CD4-positive, alpha-beta memory T cell (primary cell): Measurements from ENCODE around the gene SH3BGRL2. TPM values are rescaled to one million over a fixed set of nuclear protein-coding genes. Genes with fewer than 3 reads are reported as not detected.
"Not testable (repeated sequence)": the region's sequence is repeated elsewhere in the genome, so short reads cannot be mapped to it uniquely, and the experiment has no call there.

Source experiments
- CTCF ChIA-PET: fragments of 350-600 bp; sonication (Branson Sonifier 250); formaldehyde crosslinking; loops from one replicate; lab custom pipeline; 2021; ENCODE audit warnings: inconsistent platforms; ENCODE audit not compliant: partially characterized antibody; lab: Charles Lee
- POLR2A ChIA-PET: fragments of 350-600 bp; sonication (Branson Sonifier 250); formaldehyde crosslinking; loops from one replicate; lab custom pipeline; 2021; ENCODE audit not compliant: partially characterized antibody; lab: Charles Lee
- DNase-seq, 5 donors: peaks; one replicate each; pipeline versions ENCODE4 v3.0.0 to v3.0.0-alpha.2; 2020 to 2022; ENCODE audit warnings: mixed read lengths in 1 of 5
- H3K27ac ChIP-seq: one replicate; pipeline ENCODE4 v1.7.0; 2013; ENCODE audit warnings: low read depth, low read length
- H3K27me3 ChIP-seq: 2 replicates; pipeline ENCODE4 v1.7.0; 2013; ENCODE audit warnings: mild to moderate bottlenecking, low read length, moderate library complexity; ENCODE audit not compliant: insufficient read depth
- H3K36me3 ChIP-seq: 2 replicates; pipeline ENCODE4 v1.7.0; 2013; ENCODE audit warnings: mild to moderate bottlenecking, low read length, moderate library complexity; ENCODE audit not compliant: insufficient read depth
- H3K4me1 ChIP-seq: 2 replicates; pipeline ENCODE4 v1.7.0; 2013; ENCODE audit warnings: mild to moderate bottlenecking, low read length, moderate library complexity; ENCODE audit not compliant: insufficient read depth
- H3K4me3 ChIP-seq, 2 donors: one replicate each; pipeline ENCODE4 v1.7.0; 2013; ENCODE audit warnings: low read length in 2 of 2, mild to moderate bottlenecking in 1 of 2
- H3K9me3 ChIP-seq, 2 donors: one replicate each; pipeline ENCODE4 v1.7.0; 2013; ENCODE audit warnings: low read length in 2 of 2, control low read depth in 1 of 2; ENCODE audit not compliant: control insufficient read depth in 1 of 2
- H3K27ac Mint-ChIP-seq, 7 donors: one replicate each; pipeline ENCODE4 v1.8.0; 2020 to 2021; ENCODE audit warnings: mixed read lengths in 7 of 7, mild to moderate bottlenecking in 6 of 7, inconsistent platforms in 3 of 7, moderate library complexity in 3 of 7
- H3K27me3 Mint-ChIP-seq, 2 donors: one replicate each; pipeline ENCODE4 v1.8.0; 2020 to 2021; ENCODE audit warnings: mixed read lengths in 2 of 2
- H3K36me3 Mint-ChIP-seq, 2 donors: one replicate each; pipeline ENCODE4 v1.8.0; 2020 to 2021; ENCODE audit warnings: mixed read lengths in 2 of 2, inconsistent platforms in 1 of 2, mild to moderate bottlenecking in 1 of 2
- H3K4me1 Mint-ChIP-seq, 4 donors: one replicate each; pipeline ENCODE4 v1.8.0; 2020 to 2021; ENCODE audit warnings: mixed read lengths in 4 of 4, mild to moderate bottlenecking in 1 of 4
- H3K4me3 Mint-ChIP-seq, 8 donors: one replicate each; pipeline ENCODE4 v1.8.0; 2020 to 2021; ENCODE audit warnings: mixed read lengths in 8 of 8, mild to moderate bottlenecking in 7 of 8, moderate library complexity in 6 of 8, inconsistent platforms in 3 of 8
- H3K9me3 Mint-ChIP-seq, 8 donors: one replicate each; pipeline ENCODE4 v1.8.0; 2020 to 2021; ENCODE audit warnings: mixed read lengths in 8 of 8, mild to moderate bottlenecking in 5 of 8, inconsistent platforms in 3 of 8, moderate library complexity in 1 of 8
- intact Hi-C: fragments of 100-400 bp; cut with micrococcal nuclease; formaldehyde crosslinking; loops from one replicate; pipeline ENCODE4 v1.15.1; 2023
- polyA plus RNA-seq, 2 donors: library from polyadenylated mRNA; unstranded; fragments of 300-500 nt; fragmentation: Illumina TruSeq; gene quantifications; one replicate each; pipeline ENCODE4 v1.2.3, GENCODE V29; 2021
- total RNA-seq, 2 experiments: library from RNA; stranded (reverse); gene quantifications; one replicate each; pipeline ENCODE4 v1.2.3, GENCODE V29; 2021

SH3BGRL2 gene
- total and polyA plus RNA-seq, 4 experiments from 2014 or later: 0.07 to 0.50 (median 0.28) TPM

GRCh38 chr6:79647741-79648140, 16.6 kb downstream of the SH3BGRL2 start:
- peaks cover 2 to 13% of the 10 kb centered on the region in 2 donors for H3K27me3 Mint-ChIP-seq
- ChIA-PET POLR2A (interaction anchor here (0.6 kb wide), 1 partner anchor 12 kb away, joined by 3 read pairs; no protein-coding TSS in a partner anchor), CTCF (interaction anchor here (0.8 kb wide), 1 partner anchor 66 kb away, joined by 3 read pairs; no protein-coding TSS in a partner anchor)
- Histone ChIP-seq H3K27me3 (no peaks in the 10 kb centered on the region), H3K4me3 (no peak overlapping the region), H3K36me3 (no peaks in the 10 kb centered on the region), H3K4me1 (no peaks in the 10 kb centered on the region), H3K27ac (no peak overlapping the region), H3K9me3 (no peaks in the 10 kb centered on the region)
- no peak overlapping the region for H3K27ac Mint-ChIP-seq
- intact Hi-C loops: no loop called here
- no peaks in the 10 kb centered on the region for H3K36me3 Mint-ChIP-seq
- peaks cover 0 to 2% (median 0%) of the 10 kb centered on the region in 8 donors for H3K9me3 Mint-ChIP-seq
- no peak for DNase-seq
- peaks cover 0 to 1% (median 0%) of the 10 kb centered on the region in 4 donors for H3K4me1 Mint-ChIP-seq
- no peak overlapping the region for H3K4me3 Mint-ChIP-seq

- Mint-ChIP-seq H3K27me3 (peaks cover 2 to 12% of the 10 kb centered on the region in 2 donors), H3K27ac (no peak overlapping the region), H3K4me3 (no peak overlapping the region), H3K36me3 (no peaks in the 10 kb centered on the region), H3K9me3 (no peaks in the 10 kb centered on the region), H3K4me1 (peaks cover 0 to 1% (median 0%) of the 10 kb centered on the region in 4 donors)
- H3K27ac ChIP-seq: no peak overlapping the region
- intact Hi-C loops: no loop called here
- H3K27me3 ChIP-seq: no peaks in the 10 kb centered on the region
- CTCF ChIA-PET: interaction anchor here (1.4 kb wide), 1 partner anchor 24 kb away, joined by 3 read pairs; no protein-coding TSS in a partner anchor
- no peak overlapping the region for H3K4me3 ChIP-seq
- POLR2A ChIA-PET: no interaction called here
- H3K4me1 ChIP-seq: no peaks in the 10 kb centered on the region
- no peaks in the 10 kb centered on the region for H3K9me3 ChIP-seq
- DNase-seq: no peak
- H3K36me3 ChIP-seq: no peaks in the 10 kb centered on the region
These were observed 17.2 kb downstream of the SH3BGRL2 start for GRCh38 chr6:79648328-79648727.

- DNase-seq: no peak
- Mint-ChIP-seq H3K9me3 (no peaks in the 10 kb centered on the region), H3K27ac (no peak overlapping the region), H3K4me3 (no peak overlapping the region), H3K27me3 (peaks cover 2 to 12% of the 10 kb centered on the region in 2 donors), H3K36me3 (no peaks in the 10 kb centered on the region), H3K4me1 (peaks cover 0 to 1% (median 0%) of the 10 kb centered on the region in 4 donors)
- no peaks in the 10 kb centered on the region for H3K9me3 ChIP-seq
- H3K4me3 ChIP-seq: no peak overlapping the region
- intact Hi-C loops: no loop called here
- CTCF ChIA-PET: interaction anchor here (1.4 kb wide), 1 partner anchor 23 kb away, joined by 3 read pairs; no protein-coding TSS in a partner anchor
- no peaks in the 10 kb centered on the region for H3K4me1 ChIP-seq
- POLR2A ChIA-PET: no interaction called here
- H3K27me3 ChIP-seq: no peaks in the 10 kb centered on the region
- H3K27ac ChIP-seq: no peak overlapping the region
- no peaks in the 10 kb centered on the region for H3K36me3 ChIP-seq
These were observed 17.9 kb downstream of the SH3BGRL2 start for GRCh38 chr6:79649016-79649415.

- Histone ChIP-seq H3K27ac (no peak overlapping the region), H3K9me3 (no peaks in the 10 kb centered on the region), H3K4me1 (no peaks in the 10 kb centered on the region), H3K36me3 (no peaks in the 10 kb centered on the region), H3K4me3 (no peak overlapping the region), H3K27me3 (no peaks in the 10 kb centered on the region)
- intact Hi-C loops: no loop called here
- ChIA-PET CTCF (no interaction called here), POLR2A (no interaction called here)
- Mint-ChIP-seq H3K27ac (no peak overlapping the region), H3K4me3 (no peak overlapping the region), H3K9me3 (no peaks in the 10 kb centered on the region), H3K4me1 (peaks cover 0 to 1% (median 0%) of the 10 kb centered on the region in 4 donors), H3K27me3 (peaks cover 2 to 12% of the 10 kb centered on the region in 2 donors), H3K36me3 (no peaks in the 10 kb centered on the region)
- DNase-seq: no peak
These were observed 19.8 kb downstream of the SH3BGRL2 start for GRCh38 chr6:79650950-79651349.

GRCh38 chr6:79656134-79656533, 25.0 kb downstream of the SH3BGRL2 start:
- Histone ChIP-seq H3K27ac (no peak overlapping the region), H3K36me3 (no peaks in the 10 kb centered on the region), H3K4me1 (peaks cover 4% of the 10 kb centered on the region), H3K9me3 (no peaks in the 10 kb centered on the region), H3K4me3 (no peak overlapping the region), H3K27me3 (no peaks in the 10 kb centered on the region)
- DNase-seq: no peak
- POLR2A ChIA-PET: no interaction called here
- Mint-ChIP-seq H3K27me3 (peaks cover 3 to 4% of the 10 kb centered on the region in 2 donors), H3K4me1 (peaks cover 0 to 6% (median 2%) of the 10 kb centered on the region in 4 donors), H3K4me3 (no peak overlapping the region), H3K9me3 (peaks cover 0 to 18% (median 11%) of the 10 kb centered on the region in 8 donors), H3K36me3 (peaks cover 0 to 2% of the 10 kb centered on the region in 2 donors), H3K27ac (no peak overlapping the region)
- intact Hi-C loops: no loop called here
- CTCF ChIA-PET: no interaction called here

- H3K27me3 Mint-ChIP-seq: peaks cover 0 to 6% of the 10 kb centered on the region in 2 donors
- H3K4me3 Mint-ChIP-seq: peak overlapping the region in 3 of 8 donors; percentile 0 to 20 (median 19)
- no peak for DNase-seq
- no peak overlapping the region for H3K27ac Mint-ChIP-seq
- H3K4me1 ChIP-seq: peaks cover 4% of the 10 kb centered on the region
- intact Hi-C loops: no loop called here
- peaks cover 0 to 4% of the 10 kb centered on the region in 2 donors for H3K36me3 Mint-ChIP-seq
- no peaks in the 10 kb centered on the region for H3K9me3 ChIP-seq
- no peaks in the 10 kb centered on the region for H3K27me3 ChIP-seq
- ChIA-PET CTCF (no interaction called here), POLR2A (no interaction called here)
- peaks cover 0 to 6% (median 2%) of the 10 kb centered on the region in 4 donors for H3K4me1 Mint-ChIP-seq
- H3K9me3 Mint-ChIP-seq: peaks cover 2 to 28% (median 18%) of the 10 kb centered on the region in 8 donors
- H3K4me3 ChIP-seq: no peak overlapping the region
- no peak overlapping the region for H3K27ac ChIP-seq
- H3K36me3 ChIP-seq: no peaks in the 10 kb centered on the region
These were observed 26.1 kb downstream of the SH3BGRL2 start for GRCh38 chr6:79657238-79657637.

- CTCF ChIA-PET: interaction anchor here (1.1 to 1.5 kb wide), 2 partner anchors 9 to 10 kb away, joined by 3 read pairs; no protein-coding TSS in a partner anchor
- H3K4me3 ChIP-seq, DNase-seq, H3K27ac ChIP-seq, H3K36me3 ChIP-seq, H3K9me3 ChIP-seq, H3K27ac Mint-ChIP-seq, intact Hi-C loops, H3K36me3 Mint-ChIP-seq, H3K27me3 ChIP-seq, H3K27me3 Mint-ChIP-seq: not testable (repeated sequence)
- Mint-ChIP-seq H3K4me3 (peak overlapping the region in 2 of 8 donors; percentile 11 to 46), H3K4me1 (peaks cover 0 to 35% (median 14%) of the 10 kb centered on the region in 4 donors), H3K9me3 (peaks cover 0 to 42% (median 21%) of the 10 kb centered on the region in 8 donors)
- POLR2A ChIA-PET: interaction anchor here (0.9 to 1.5 kb wide), 2 partner anchors 9 to 17 kb away, joined by 3 read pairs; no protein-coding TSS in a partner anchor
- peaks cover 19% of the 10 kb centered on the region for H3K4me1 ChIP-seq
These were observed 32.5 kb downstream of the SH3BGRL2 start for GRCh38 chr6:79663655-79664054.
